Astrocyte (in vitro differentiated cells and primary cell): ENCODE data around the gene FBP2. TPM values are rescaled to one million over a fixed set of nuclear protein-coding genes. Genes with fewer than 3 reads are reported as not detected.

Experiments used
- DNase-seq: peaks from one replicate; pipeline ENCODE4 v3.0.0-alpha.2; 2010; ENCODE audit warnings: low read depth
- FAIRE-seq: peaks from 2 replicates; lab custom pipeline; 2011; peaks lifted over from hg19 to GRCh38; lab: Jason Lieb, UNC
- H2AFZ ChIP-seq: 2 replicates; pipeline ENCODE4 v1.6.0; 2012; ENCODE audit warnings: low read depth, low read length, inconsistent platforms
- H3K27ac ChIP-seq: 2 replicates; pipeline ENCODE4 v1.5.1; 2011; ENCODE audit warnings: low read depth, low read length, inconsistent platforms
- H3K27me3 ChIP-seq: 2 replicates; pipeline ENCODE4 v1.6.0; 2011; ENCODE audit warnings: low read length, inconsistent platforms; ENCODE audit not compliant: insufficient read depth
- H3K36me3 ChIP-seq: 2 replicates; pipeline ENCODE4 v1.5.1; 2011; ENCODE audit warnings: low read length, inconsistent platforms; ENCODE audit not compliant: insufficient read depth
- H3K4me1 ChIP-seq: 2 replicates; pipeline ENCODE4 v1.5.1; 2011; ENCODE audit warnings: low read length, inconsistent platforms; ENCODE audit not compliant: insufficient read depth
- H3K4me2 ChIP-seq: 2 replicates; pipeline ENCODE4 v1.6.0; 2012; ENCODE audit warnings: low read length, inconsistent platforms
- H3K4me3 ChIP-seq: 2 replicates; pipeline ENCODE4 v1.5.1; 2011; ENCODE audit warnings: low read depth, mild to moderate bottlenecking, low read length, inconsistent platforms; ENCODE audit not compliant: insufficient read depth
- H3K79me2 ChIP-seq: 2 replicates; pipeline ENCODE4 v1.6.0; 2012; ENCODE audit warnings: mild to moderate bottlenecking, low read length, inconsistent platforms; ENCODE audit not compliant: insufficient read depth
- H3K9ac ChIP-seq: 2 replicates; pipeline ENCODE4 v1.6.0; 2012; ENCODE audit warnings: mild to moderate bottlenecking, low read length, inconsistent platforms
- H3K9me3 ChIP-seq: 2 replicates; pipeline ENCODE4 v1.5.1; 2012; ENCODE audit warnings: low read depth, mild to moderate bottlenecking, low read length, inconsistent platforms; ENCODE audit not compliant: insufficient read depth
- H4K20me1 ChIP-seq: 2 replicates; pipeline ENCODE4 v1.6.0; 2012; ENCODE audit warnings: low read length, inconsistent platforms; ENCODE audit not compliant: insufficient read depth
- H3K27ac Mint-ChIP-seq: one replicate; pipeline ENCODE4 v1.8.0; 2021; ENCODE audit warnings: mild to moderate bottlenecking, mixed read lengths; ENCODE audit not compliant: unreplicated experiment
- H3K27me3 Mint-ChIP-seq: one replicate; pipeline ENCODE4 v1.8.0; 2021; ENCODE audit warnings: low read depth, mixed read lengths; ENCODE audit not compliant: unreplicated experiment
- H3K36me3 Mint-ChIP-seq: one replicate; pipeline ENCODE4 v1.8.0; 2021; ENCODE audit warnings: low read depth, mixed read lengths; ENCODE audit not compliant: unreplicated experiment
- H3K4me1 Mint-ChIP-seq: one replicate; pipeline ENCODE4 v1.8.0; 2021; ENCODE audit warnings: low read depth, mixed read lengths; ENCODE audit not compliant: unreplicated experiment
- H3K4me3 Mint-ChIP-seq: one replicate; pipeline ENCODE4 v1.8.0; 2021; ENCODE audit warnings: mild to moderate bottlenecking, moderate library complexity, mixed read lengths; ENCODE audit not compliant: unreplicated experiment
- H3K9me3 Mint-ChIP-seq: one replicate; pipeline ENCODE4 v1.8.0; 2021; ENCODE audit warnings: mild to moderate bottlenecking, mixed read lengths; ENCODE audit not compliant: unreplicated experiment
- CTCF ChIP-seq: IDR thresholded peaks from 2 replicates; pipeline ENCODE4 v1.5.1; 2011; ENCODE audit warnings: low read depth, mild to moderate bottlenecking, inconsistent platforms, low read length, moderate library complexity; ENCODE audit not compliant: insufficient read depth
- EZH2 ChIP-seq: IDR thresholded peaks from 2 replicates; pipeline ENCODE4 v1.6.1; 2012; ENCODE audit warnings: mild to moderate bottlenecking, low read length, inconsistent platforms; ENCODE audit not compliant: insufficient read depth
- total RNA-seq: library from RNA; stranded (reverse); gene quantifications from 2 replicates; pipeline ENCODE4 v1.2.1, GENCODE V29; 2021

FBP2 gene
- total RNA-seq, 1 donor from 2014 or later, result not detected

- no peaks in the 10 kb centered on the region for H3K27me3 ChIP-seq
- Mint-ChIP-seq H3K36me3 (peaks cover 8% of the 10 kb centered on the region), H3K27ac (no peak within 1 kb of the TSS), H3K9me3 (no peaks in the 10 kb centered on the region), H3K27me3 (peaks cover 4% of the 10 kb centered on the region), H3K4me1 (peaks cover 13% of the 10 kb centered on the region), H3K4me3 (no peak within 1 kb of the TSS)
- H3K79me2 ChIP-seq, result no peaks in the 10 kb centered on the region
- H4K20me1 ChIP-seq, result no peaks in the 10 kb centered on the region
- H2AFZ ChIP-seq, result no peak within 1 kb of the TSS
- FAIRE-seq, result no peak
- H3K4me2 ChIP-seq, result no peak within 1 kb of the TSS
- no peaks in the 10 kb centered on the region for H3K9me3 ChIP-seq
- no peak for TF ChIP-seq EZH2
- TF ChIP-seq CTCF, result peak; percentile 13
- no peak within 1 kb of the TSS for H3K27ac ChIP-seq
- peak; percentile 23 for DNase-seq
- no peaks in the 10 kb centered on the region for H3K4me1 ChIP-seq
- H3K36me3 ChIP-seq, result no peaks in the 10 kb centered on the region
- no peak within 1 kb of the TSS for H3K9ac ChIP-seq
- no peak within 1 kb of the TSS for H3K4me3 ChIP-seq
Observed at GRCh38 chr9:94554439-94555331, 38.9 kb downstream of the FBP2 start, which contains the start of gene PCAT7. Gene PCAT7, plus strand, starts transcription at chr9:94555083.

GRCh38 chr9:94554078-94554438 lies 39.6 kb downstream of the FBP2 start:
- Histone ChIP-seq H3K27me3 (no peaks in the 10 kb centered on the region), H3K79me2 (no peaks in the 10 kb centered on the region), H3K4me2 (no peak overlapping the region), H3K36me3 (no peaks in the 10 kb centered on the region), H3K9me3 (no peaks in the 10 kb centered on the region), H4K20me1 (no peaks in the 10 kb centered on the region), H2AFZ (no peak overlapping the region), H3K4me3 (no peak overlapping the region), H3K4me1 (no peaks in the 10 kb centered on the region), H3K9ac (no peak overlapping the region), H3K27ac (no peak overlapping the region)
- H3K36me3 Mint-ChIP-seq, result peaks cover 8% of the 10 kb centered on the region
- TF ChIP-seq CTCF (no peak), EZH2 (no peak)
- no peak for FAIRE-seq
- no peaks in the 10 kb centered on the region for H3K9me3 Mint-ChIP-seq
- H3K27me3 Mint-ChIP-seq, result peaks cover 4% of the 10 kb centered on the region
- H3K27ac Mint-ChIP-seq, result no peak overlapping the region
- no peak for DNase-seq
- H3K4me3 Mint-ChIP-seq, result no peak overlapping the region
- H3K4me1 Mint-ChIP-seq, result peaks cover 13% of the 10 kb centered on the region
